ENCODE data around the gene TUBG1. TPM values are rescaled to one million over a fixed set of nuclear protein-coding genes. Genes with fewer than 3 reads are reported as not detected.
"Not testable (repeated sequence)": the region's sequence is repeated elsewhere in the genome, so short reads cannot be mapped to it uniquely, and the experiment has no call there.

The TUBG1 gene
- polyA plus RNA-seq, 1 experiment = 28.4 TPM

- H3K27me3 ChIP-seq (ENCODE audit: control insufficient read depth, insufficient read depth, low read length) = peaks cover 3% of the 10 kb centered on the region
- no peak for DNase-seq (ENCODE audit: low read depth, low spot score)
- no peak overlapping the region for H3K27ac ChIP-seq (ENCODE audit: low read depth, low read length)
- no peaks in the 10 kb centered on the region for H3K9me3 ChIP-seq (ENCODE audit: control insufficient read depth, insufficient read depth, low read length)
- peak overlapping the region; percentile 22 for H3K4me3 ChIP-seq (ENCODE audit: low read depth, low read length)
- TF ChIP-seq CTCF (IDR thresholded peaks at IDR 0.05; ENCODE audit: low read depth, low read length) = no peak
- ChIA-PET POLR2A (no interaction called here), CTCF (interaction anchor here (0.6 to 1.0 kb wide), 2 partner anchors 8 to 75 kb away, joined by 3 read pairs; partner anchors contain the start of gene PSMC3IP)
Observed at GRCh38 chr17:42653179-42654124, 44.0 kb downstream of the TUBG1 start.

GRCh38 chr17:42655528-42655927, 46.0 kb downstream of the TUBG1 start:
- Histone ChIP-seq H3K27me3 (ENCODE audit: control insufficient read depth, insufficient read depth, low read length) (peaks cover 2% of the 10 kb centered on the region), H3K4me3 (ENCODE audit: low read depth, low read length) (no peak overlapping the region), H3K27ac (ENCODE audit: low read depth, low read length) (no peak overlapping the region), H3K9me3 (ENCODE audit: control insufficient read depth, insufficient read depth, low read length) (no peaks in the 10 kb centered on the region)
- no peak for DNase-seq (ENCODE audit: low read depth, low spot score)
- ChIA-PET POLR2A (interaction anchor here (0.7 to 1.6 kb wide), 2 partner anchors 14 to 763 kb away, joined by 4 to 6 read pairs; no protein-coding TSS in a partner anchor), CTCF (interaction anchor here (0.5 kb wide), 1 partner anchor 78 kb away, joined by 3 read pairs; the partner anchor contains the start of gene PSMC3IP)
- no peak for TF ChIP-seq CTCF (IDR thresholded peaks at IDR 0.05; ENCODE audit: low read depth, low read length)

GRCh38 chr17:42657824-42658588, 48.5 kb downstream of the TUBG1 start:
- H3K9me3 ChIP-seq (ENCODE audit: control insufficient read depth, insufficient read depth, low read length) = no peaks in the 10 kb centered on the region
- ChIA-PET POLR2A (interaction anchor here (0.7 kb wide), 1 partner anchor 48 kb away, joined by 7 read pairs; no protein-coding TSS in a partner anchor), CTCF (no interaction called here)
- no peak for TF ChIP-seq CTCF (IDR thresholded peaks at IDR 0.05; ENCODE audit: low read depth, low read length)
- no peak overlapping the region for H3K4me3 ChIP-seq (ENCODE audit: low read depth, low read length)
- H3K27me3 ChIP-seq (ENCODE audit: control insufficient read depth, insufficient read depth, low read length) = no peaks in the 10 kb centered on the region
- no peak overlapping the region for H3K27ac ChIP-seq (ENCODE audit: low read depth, low read length)
- DNase-seq (ENCODE audit: low read depth, low spot score) = no peak

GRCh38 chr17:42659079-42659931, 49.8 kb downstream of the TUBG1 start, which contains the start of gene TUBG2:
Gene TUBG2 (plus strand): TSS chr17:42659284. CDS start chr17:42659504, 220 bp downstream.
- POLR2A ChIA-PET = interaction anchor here (0.6 to 1.6 kb wide), 2 partner anchors 10 to 176 kb away, joined by 4 to 5 read pairs; no protein-coding TSS in a partner anchor
- Histone ChIP-seq H3K27ac (ENCODE audit: low read depth, low read length) (peak within 1 kb of the TSS; percentile 68), H3K4me3 (ENCODE audit: low read depth, low read length) (peak within 1 kb of the TSS; percentile 61), H3K27me3 (ENCODE audit: control insufficient read depth, insufficient read depth, low read length) (no peaks in the 10 kb centered on the region), H3K9me3 (ENCODE audit: control insufficient read depth, insufficient read depth, low read length) (no peaks in the 10 kb centered on the region)
- CTCF ChIA-PET = interaction anchor here (0.7 kb wide), 1 partner anchor 173 kb away, joined by 3 read pairs; no protein-coding TSS in a partner anchor
- no peak for TF ChIP-seq CTCF (IDR thresholded peaks at IDR 0.05; ENCODE audit: low read depth, low read length)
- peak; percentile 74 for DNase-seq (ENCODE audit: low read depth, low spot score)

GRCh38 chr17:42659932-42660274, 50.4 kb downstream of the TUBG1 start:
- H3K27me3 ChIP-seq (ENCODE audit: control insufficient read depth, insufficient read depth, low read length); H3K4me3 ChIP-seq (ENCODE audit: low read depth, low read length); H3K9me3 ChIP-seq (ENCODE audit: control insufficient read depth, insufficient read depth, low read length); CTCF ChIA-PET; H3K27ac ChIP-seq (ENCODE audit: low read depth, low read length); DNase-seq (ENCODE audit: low read depth, low spot score): not testable (repeated sequence)
- POLR2A ChIA-PET = interaction anchor here (1.1 to 1.6 kb wide), 2 partner anchors 10 to 41 kb away, joined by 3 to 5 read pairs; no protein-coding TSS in a partner anchor
